ENCODE results near the gene PSD2.

GRCh38 chr5:139789116-139789844 is 6.3 kb upstream of the PSD2 start:
- TF ChIP-seq REST (IDR thresholded peaks at IDR 0.05; ENCODE audit: unreplicated experiment) (no peak), CTCF (conservative IDR thresholded peaks at IDR 0.05; ENCODE audit: low read depth in 2 of 2) (no peak), EZH2 (IDR thresholded peaks at IDR 0.05; ENCODE audit: low read depth, unreplicated experiment) (no peak), EZH2phosphoT487 (IDR thresholded peaks at IDR 0.05; ENCODE audit: unreplicated experiment) (no peak), POLR2AphosphoS5 (IDR thresholded peaks at IDR 0.05; ENCODE audit: low read depth) (no peak), ZNF114 (CRISPR knock-in tag; IDR thresholded peaks at IDR 0.05) (no peak), ETS1 (IDR thresholded peaks at IDR 0.05) (no peak)
